GM12801 (cell line): ENCODE results near the gene MID2.

ENCODE experiments used
- CTCF ChIP-seq: IDR thresholded peaks from one replicate; pipeline ENCODE4 v1.5.1; 2011; ENCODE audit warnings: control low read depth; ENCODE audit not compliant: insufficient read length; ENCODE audit errors: extremely low read depth

MID2 gene

DNA sequence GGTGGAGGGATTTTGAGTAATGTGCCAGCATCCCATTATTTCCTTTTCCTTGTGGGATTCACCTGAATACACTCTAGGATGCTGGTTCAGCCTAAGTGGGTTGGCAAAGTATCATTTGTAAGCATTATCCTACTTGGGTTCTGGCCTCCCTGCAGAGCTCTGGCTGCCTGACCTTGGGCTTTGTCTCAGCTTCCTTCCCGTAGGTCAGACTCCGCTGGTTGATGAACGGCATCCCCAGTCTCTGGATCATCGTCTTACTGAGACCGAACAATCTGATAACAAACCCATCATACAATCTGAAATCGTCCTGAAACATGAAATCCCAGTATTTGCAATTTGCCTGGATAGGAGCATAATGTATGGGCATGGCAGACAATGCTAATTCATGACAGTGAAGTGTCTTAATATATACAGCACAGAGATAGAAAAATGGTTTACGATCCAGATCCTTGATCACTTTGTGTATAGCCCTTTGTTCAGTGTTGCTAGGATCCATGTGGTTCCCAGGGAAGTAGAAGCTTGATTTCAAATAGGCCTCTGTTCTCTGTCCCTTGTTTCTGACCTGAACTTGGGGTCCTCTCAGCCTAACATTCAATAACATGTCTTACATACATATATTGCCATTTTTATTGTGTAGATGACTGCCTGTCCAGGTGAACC, 5.5 kb downstream of the MID2 start:
- TF ChIP-seq CTCF: no peak

GRCh38 chrX:107834275-107835201, 8.9 kb downstream of the MID2 start:
- no peak for TF ChIP-seq CTCF

DNA sequence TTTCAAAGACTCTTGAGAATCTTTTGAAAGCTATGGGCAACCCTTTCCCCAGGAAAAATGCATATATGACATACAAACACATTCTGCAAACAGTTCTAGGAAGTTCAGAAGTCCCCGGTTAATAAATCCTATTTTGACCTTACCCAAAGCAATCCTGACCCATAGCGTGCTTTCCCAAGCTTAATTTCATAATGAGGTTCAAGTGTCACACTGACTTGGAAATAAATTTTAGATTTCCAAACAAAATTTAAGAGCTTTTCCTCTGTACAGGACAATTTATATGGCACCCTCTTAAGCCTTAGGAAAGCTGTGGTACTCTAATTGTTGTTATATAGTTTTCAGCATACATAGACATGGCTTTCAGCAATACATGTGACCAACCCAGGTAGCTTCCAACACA, 11.3 kb downstream of the MID2 start:
- TF ChIP-seq CTCF: no peak

DNA sequence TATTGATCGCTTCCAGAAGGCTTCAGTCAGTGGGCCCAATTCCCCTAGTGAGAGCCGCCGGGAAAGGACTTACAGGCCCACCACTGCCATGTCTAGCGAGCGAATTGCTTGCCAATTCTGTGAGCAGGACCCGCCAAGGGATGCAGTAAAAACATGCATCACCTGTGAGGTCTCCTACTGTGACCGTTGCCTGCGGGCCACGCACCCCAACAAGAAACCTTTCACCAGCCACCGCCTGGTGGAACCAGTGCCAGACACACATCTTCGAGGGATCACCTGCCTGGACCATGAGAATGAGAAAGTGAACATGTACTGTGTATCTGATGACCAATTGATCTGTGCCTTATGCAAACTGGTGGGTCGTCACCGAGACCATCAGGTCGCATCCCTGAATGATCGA, 15.3 kb downstream of the MID2 start:
- TF ChIP-seq CTCF: no peak

DNA sequence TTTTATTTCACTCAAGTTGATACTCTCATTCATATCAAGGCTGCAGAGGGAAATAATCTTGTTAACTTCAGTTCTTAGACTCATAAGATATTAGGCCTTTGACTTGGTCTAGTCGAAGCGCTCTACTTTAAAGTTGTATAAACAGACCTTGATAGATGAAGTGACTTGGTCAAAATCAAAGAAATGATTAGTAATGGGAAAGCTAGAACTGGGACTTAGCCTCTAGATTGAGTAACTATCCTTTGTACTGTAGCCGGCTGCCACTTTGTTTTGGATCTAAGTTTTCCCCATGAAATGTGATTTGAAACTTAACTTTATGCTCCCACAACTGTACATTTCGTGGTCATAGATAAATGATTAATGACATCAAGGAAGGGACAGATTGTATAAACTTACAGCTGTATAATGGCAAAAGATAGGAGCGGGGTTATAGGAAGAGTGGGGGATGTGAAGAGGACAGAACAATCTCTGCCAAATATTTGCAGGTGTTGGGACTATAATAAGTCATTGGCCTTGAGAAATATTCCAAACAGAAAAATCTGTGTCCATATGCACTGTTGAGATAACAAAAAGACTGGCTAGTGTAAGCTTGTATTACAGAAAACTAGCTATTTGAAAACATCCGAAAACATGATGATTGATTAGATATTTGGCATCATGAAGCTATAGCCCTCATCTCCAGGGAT, 17.2 kb downstream of the MID2 start:
- TF ChIP-seq CTCF: no peak

GRCh38 chrX:107845625-107846024, 20.0 kb downstream of the MID2 start:
- TF ChIP-seq CTCF: no peak

GRCh38 chrX:107848591-107848990, 22.9 kb downstream of the MID2 start:
- no peak for TF ChIP-seq CTCF
